ENCODE measurements around the gene MORC1.

DNA sequence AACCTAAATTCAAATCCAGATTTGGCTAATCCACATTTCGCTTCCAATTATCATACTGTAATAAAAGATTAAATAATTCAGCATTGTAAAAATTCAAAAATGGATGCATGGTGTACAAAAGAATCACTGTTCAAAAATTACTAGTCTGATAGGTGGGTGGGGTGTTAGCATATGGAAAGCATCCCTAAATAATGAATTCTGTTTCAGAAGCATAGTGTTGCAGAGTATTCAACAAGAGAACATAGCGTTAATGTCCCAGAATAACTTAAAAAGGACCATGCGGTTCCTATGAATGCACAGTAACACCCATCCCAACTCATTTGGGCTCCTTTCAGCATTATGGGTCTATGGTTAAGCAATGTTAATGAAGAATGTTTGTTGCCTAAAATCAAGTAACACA is 51.1 kb downstream of the MORC1 start:
- no peak for TF ChIP-seq CTCF (conservative IDR thresholded peaks at IDR 0.05; ENCODE audit: low read length)
- no peak for TF ChIP-seq EZH2phosphoT487 (IDR thresholded peaks at IDR 0.05; ENCODE audit: borderline replicate concordance, low read depth, low read length)
